Left lung (tissue), 14 donors: ENCODE data around the gene SLC5A9. TPM values are rescaled to one million over a fixed set of nuclear protein-coding genes. Genes with fewer than 3 reads are reported as not detected.

Experiments
- ATAC-seq: fragments of 200-7000 bp; cut with Tn5 transposase; one replicate; pipeline ENCODE4 v1.9.1; 2020; ENCODE audit warnings: moderate library complexity
- DNase-seq, 4 donors: peaks; one replicate each; pipeline ENCODE4 v3.0.0-alpha.2; 2013 to 2020
- H3K27ac ChIP-seq, 2 donors: fragments of 200-600 bp; sonication (generic) in 1 of 2; one replicate each; pipeline versions ENCODE4 v1.5.0 to v1.8.0; 2020 to 2021
- H3K27me3 ChIP-seq, 2 donors: fragments of 200-600 bp; sonication (generic) in 1 of 2; one replicate each; pipeline versions ENCODE4 v1.5.0 to v1.8.0; 2020 to 2021
- H3K36me3 ChIP-seq, 2 donors: fragments of 200-600 bp; sonication (generic) in 1 of 2; one replicate each; pipeline versions ENCODE4 v1.5.0 to v1.8.0; 2020 to 2021
- H3K4me1 ChIP-seq, 2 donors: fragments of 200-600 bp; one replicate each; pipeline ENCODE4 v1.8.0; 2021
- H3K4me3 ChIP-seq, 2 donors: fragments of 200-600 bp; sonication (generic) in 1 of 2; one replicate each; pipeline versions ENCODE4 v1.5.0 to v1.8.0; 2020 to 2021; ENCODE audit warnings: mild to moderate bottlenecking in 1 of 2
- H3K9me3 ChIP-seq, 2 donors: fragments of 200-600 bp; sonication (generic) in 1 of 2; one replicate each; pipeline versions ENCODE4 v1.5.0 to v1.8.0; 2020 to 2021
- CTCF ChIP-seq, 2 donors: fragments of 200-600 bp; sonication (generic) in 1 of 2; IDR thresholded peaks; one replicate each; pipeline versions ENCODE4 v1.5.0 to v1.8.0; 2021; ENCODE audit warnings: antibody characterized with exemption in 2 of 2
- intact Hi-C, 2 donors: fragments of 100-400 bp; cut with DNase I; formaldehyde crosslinking; loops; one replicate each; pipeline versions ENCODE4 v1.11.2 to v1.14.2; 2022
- long read RNA-seq, 12 donors: library from polyadenylated mRNA in 2 of 12; unstranded in 2 of 12; transcript quantifications; one replicate each; pipeline ENCODE4 v2.0.0 and lab custom pipeline, GENCODE V29; 2019 to 2026
- polyA plus RNA-seq, 6 donors: library from polyadenylated mRNA; unstranded; fragments of 120-200 nt; gene quantifications; one replicate each; pipeline ENCODE4 v1.2.1, GENCODE V29; 2013; ENCODE audit not compliant: insufficient read length in 6 of 6
- total RNA-seq, 2 donors: library from RNA; stranded (reverse); fragmentation: NEBNext Ultra II Directional; extraction: Animal tissue kit (Norgen Biotek cat#: 25700); gene quantifications; one replicate each; pipeline ENCODE4 v1.2.1, GENCODE V29; 2021
- donor health status: DM: no; HTN: yes; CAD: no.
- donor health status: DM: no; HTN: no; CAD: no.

Gene SLC5A9
- under 1 TPM; 0.47 to 0.73 TPM for total RNA-seq
- polyA plus RNA-seq = 10 to 100 TPM in 1 of 6 donors, 1 to 10 TPM in 5; 3.7 to 12.5 (median 8.2) TPM
- long read RNA-seq, donor 1 = 0 reads
- long read RNA-seq, donor 2 = 0 reads
- long read RNA-seq, donor 3 = 0 reads
- long read RNA-seq, donor 4 = 0 reads
- long read RNA-seq, donor 5 = 0 reads
- long read RNA-seq, donor 6 = 0 reads
- long read RNA-seq, donor 7 = 0 reads
- long read RNA-seq, donor 8 = 0 reads
- long read RNA-seq, donor 9 = 0 reads
- long read RNA-seq, donor 10, partial matches to known transcripts = 1 of 1 reads
- long read RNA-seq, donor 10, other reads (novel, unspliced or antisense) = 0 of 1 reads
- long read RNA-seq, donor 11 = 0 reads
- long read RNA-seq, donor 12 = 0 reads

GRCh38 chr1:48222501-48223242 is at the start of gene SLC5A9:
TSS of gene SLC5A9 (plus strand) at chr1:48222716. CDS start at chr1:48222737, 21 bp downstream.
- Histone ChIP-seq H3K27ac (no peak within 1 kb of the TSS), H3K4me1 (peaks cover 0 to 4% of the 10 kb centered on the region in 2 donors), H3K27me3 (no peaks in the 10 kb centered on the region), H3K4me3 (no peak within 1 kb of the TSS), H3K36me3 (no peaks in the 10 kb centered on the region), H3K9me3 (no peaks in the 10 kb centered on the region)
- ATAC-seq = peak; percentile 76
- no peak for DNase-seq
- intact Hi-C loops = no loop called here
- no peak for TF ChIP-seq CTCF (IDR thresholded peaks at IDR 0.05)

DNA sequence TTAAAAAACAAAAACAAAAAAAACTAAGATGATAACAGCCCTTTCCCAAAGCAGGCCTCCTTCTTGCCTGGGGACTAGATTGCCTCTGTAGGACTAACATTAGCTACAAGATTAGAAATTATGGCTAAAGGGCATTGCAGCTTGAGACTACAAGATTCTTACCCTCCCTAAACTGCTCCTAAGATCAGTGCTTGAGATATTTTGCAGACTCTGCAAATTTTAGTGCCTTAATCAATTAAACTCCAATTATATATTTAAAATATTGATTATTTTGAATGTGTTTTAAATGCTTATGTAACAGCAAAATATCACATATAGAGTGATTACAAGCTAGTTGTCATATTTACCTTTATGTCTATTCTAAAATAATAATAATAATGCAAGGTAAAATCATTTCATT is 47.4 kb upstream of the SLC5A9 start:
- DNase-seq (no peak), ATAC-seq (no peak)
- intact Hi-C loops = no loop called here

GRCh38 chr1:48177257-48177656 is 45.3 kb upstream of the SLC5A9 start:
- Histone ChIP-seq H3K27ac (no peak overlapping the region), H3K4me3 (no peak overlapping the region), H3K27me3 (no peaks in the 10 kb centered on the region), H3K36me3 (no peaks in the 10 kb centered on the region), H3K4me1 (no peaks in the 10 kb centered on the region), H3K9me3 (no peaks in the 10 kb centered on the region)
- ATAC-seq = no peak
- TF ChIP-seq CTCF (IDR thresholded peaks at IDR 0.05) = no peak
- intact Hi-C loops = no loop called here
- DNase-seq = no peak

More for the DNA sequence above, 47.4 kb upstream of the SLC5A9 start:
- no peaks in the 10 kb centered on the region for H3K36me3 ChIP-seq
- no peak overlapping the region for H3K4me3 ChIP-seq
- H3K27me3 ChIP-seq = no peaks in the 10 kb centered on the region
- H3K27ac ChIP-seq = no peak overlapping the region
- no peak for TF ChIP-seq CTCF (IDR thresholded peaks at IDR 0.05)
- peaks cover 0 to 6% of the 10 kb centered on the region in 2 donors for H3K9me3 ChIP-seq
- H3K4me1 ChIP-seq = no peaks in the 10 kb centered on the region

- TF ChIP-seq CTCF (IDR thresholded peaks at IDR 0.05) = no peak
- Histone ChIP-seq H3K27me3 (no peaks in the 10 kb centered on the region), H3K27ac (no peak overlapping the region), H3K4me3 (no peak overlapping the region), H3K4me1 (no peaks in the 10 kb centered on the region), H3K9me3 (peaks cover 0 to under 1% of the 10 kb centered on the region in 2 donors), H3K36me3 (no peaks in the 10 kb centered on the region)
- DNase-seq (no peak), ATAC-seq (no peak)
- intact Hi-C loops = no loop called here
Observed at GRCh38 chr1:48181669-48182367, 40.7 kb upstream of the SLC5A9 start.

GRCh38 chr1:48182439-48182838 is 40.1 kb upstream of the SLC5A9 start:
- Histone ChIP-seq H3K4me3 (no peak overlapping the region), H3K27me3 (no peaks in the 10 kb centered on the region), H3K27ac (no peak overlapping the region), H3K9me3 (peaks cover 0 to 7% of the 10 kb centered on the region in 2 donors), H3K4me1 (no peaks in the 10 kb centered on the region), H3K36me3 (no peaks in the 10 kb centered on the region)
- TF ChIP-seq CTCF (IDR thresholded peaks at IDR 0.05) = no peak
- intact Hi-C loops = no loop called here
- DNase-seq (no peak), ATAC-seq (no peak)
